ENCODE results near the gene PRR3.

Gene PRR3

GRCh38 chr6:30611856-30612194 is 54.7 kb downstream of the PRR3 start:
- ChIA-PET POLR2A (ENCODE audit: low non-redundant PET) (no interaction called here), CTCF (interaction anchor here (1.1 kb wide), 1 partner anchor 119 kb away, joined by 3 read pairs; no protein-coding TSS in a partner anchor)
- no peak for DNase-seq (ENCODE audit: low spot score)
- H3K27ac ChIP-seq, result no peak overlapping the region
- no peak for TF ChIP-seq CTCF (conservative IDR thresholded peaks at IDR 0.05; ENCODE audit: low read depth)

GRCh38 chr6:30612213-30612612 is 55.1 kb downstream of the PRR3 start:
- ChIA-PET CTCF (interaction anchor here (0.6 to 1.5 kb wide), 5 partner anchors 10 to 119 kb away, joined by 3 to 7 read pairs (median 3); no protein-coding TSS in a partner anchor), POLR2A (ENCODE audit: low non-redundant PET) (no interaction called here)
- H3K27ac ChIP-seq, result no peak overlapping the region
- TF ChIP-seq CTCF (conservative IDR thresholded peaks at IDR 0.05; ENCODE audit: low read depth), result no peak; the same call in 1 of the 2 replicates
- DNase-seq (ENCODE audit: low spot score), result no peak

GRCh38 chr6:30612687-30613248 is 55.7 kb downstream of the PRR3 start:
- POLR2A ChIA-PET (ENCODE audit: low non-redundant PET), result interaction anchor here (0.5 kb wide), 1 partner anchor 42 kb away, joined by 3 read pairs; no protein-coding TSS in a partner anchor
- no peak for TF ChIP-seq CTCF (conservative IDR thresholded peaks at IDR 0.05; ENCODE audit: low read depth)
- no peak for DNase-seq (ENCODE audit: low spot score)
- H3K27ac ChIP-seq, result no peak overlapping the region
- CTCF ChIA-PET, result interaction anchor here (0.6 to 1.5 kb wide), 5 partner anchors 10 to 118 kb away, joined by 3 to 7 read pairs (median 3); no protein-coding TSS in a partner anchor
